ENCODE data around the gene TXNRD1.

The TXNRD1 gene

DNA sequence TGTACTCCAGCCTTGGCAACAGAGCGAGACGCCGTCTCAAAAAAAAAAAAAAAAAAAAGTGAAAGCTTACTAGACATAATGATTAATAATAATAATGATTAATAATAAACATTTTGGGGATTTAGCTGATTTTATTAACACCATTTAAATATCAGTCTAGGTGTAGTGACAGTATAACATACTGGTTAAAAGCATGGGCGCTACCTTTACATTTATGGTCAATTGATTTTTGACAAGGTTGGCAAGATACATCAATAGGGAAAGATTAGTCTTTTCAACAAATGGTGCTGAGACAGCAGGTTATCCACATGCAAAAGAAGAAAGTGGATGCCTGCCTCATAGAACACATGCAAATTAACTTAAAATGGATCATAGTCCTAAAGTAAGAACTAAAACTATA lies 34.3 kb downstream of the TXNRD1 start:
- H3K4me3 ChIP-seq (ENCODE audit: low read length), result no peak overlapping the region
- no peaks in the 10 kb centered on the region for H3K9me2 ChIP-seq (replicated peaks; ENCODE audit: control insufficient read depth, low read length)
- no peaks in the 10 kb centered on the region for H3K36me3 ChIP-seq (ENCODE audit: control insufficient read depth, low read length)
- H4K20me1 ChIP-seq (ENCODE audit: control insufficient read depth, insufficient read depth, low read depth, low read length), result no peaks in the 10 kb centered on the region
- H3K27ac ChIP-seq (ENCODE audit: low read depth, low read length), result no peak overlapping the region
- no peak overlapping the region for H3K4me2 ChIP-seq (ENCODE audit: low read length)
- no peaks in the 10 kb centered on the region for H3K9me3 ChIP-seq (ENCODE audit: control insufficient read depth, insufficient read depth, low read length)
- H3K4me1 ChIP-seq (ENCODE audit: control insufficient read depth, low read length), result peaks cover 11% of the 10 kb centered on the region
- no peaks in the 10 kb centered on the region for H3K79me2 ChIP-seq (ENCODE audit: control insufficient read depth, low read length)
- no peak for TF ChIP-seq EZH2phosphoT487 (IDR thresholded peaks at IDR 0.05; ENCODE audit: borderline replicate concordance, low read length)
- TF ChIP-seq, protein P1, sequence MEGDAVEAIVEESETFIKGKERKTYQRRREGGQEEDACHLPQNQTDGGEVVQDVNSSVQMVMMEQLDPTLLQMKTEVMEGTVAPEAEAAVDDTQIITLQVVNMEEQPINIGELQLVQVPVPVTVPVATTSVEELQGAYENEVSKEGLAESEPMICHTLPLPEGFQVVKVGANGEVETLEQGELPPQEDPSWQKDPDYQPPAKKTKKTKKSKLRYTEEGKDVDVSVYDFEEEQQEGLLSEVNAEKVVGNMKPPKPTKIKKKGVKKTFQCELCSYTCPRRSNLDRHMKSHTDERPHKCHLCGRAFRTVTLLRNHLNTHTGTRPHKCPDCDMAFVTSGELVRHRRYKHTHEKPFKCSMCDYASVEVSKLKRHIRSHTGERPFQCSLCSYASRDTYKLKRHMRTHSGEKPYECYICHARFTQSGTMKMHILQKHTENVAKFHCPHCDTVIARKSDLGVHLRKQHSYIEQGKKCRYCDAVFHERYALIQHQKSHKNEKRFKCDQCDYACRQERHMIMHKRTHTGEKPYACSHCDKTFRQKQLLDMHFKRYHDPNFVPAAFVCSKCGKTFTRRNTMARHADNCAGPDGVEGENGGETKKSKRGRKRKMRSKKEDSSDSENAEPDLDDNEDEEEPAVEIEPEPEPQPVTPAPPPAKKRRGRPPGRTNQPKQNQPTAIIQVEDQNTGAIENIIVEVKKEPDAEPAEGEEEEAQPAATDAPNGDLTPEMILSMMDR (IDR thresholded peaks at IDR 0.05; ENCODE audit: low read depth, low read length, poor library complexity, severe bottlenecking), result no peak
- no peaks in the 10 kb centered on the region for H3K27me3 ChIP-seq (ENCODE audit: control insufficient read depth, low read length)
- H3F3A ChIP-seq (ENCODE audit: control insufficient read depth, insufficient read depth), result 0 out of 2 replicates have a peak, but pooled peaks cover 4% of the 10 kb centered on the region

DNA sequence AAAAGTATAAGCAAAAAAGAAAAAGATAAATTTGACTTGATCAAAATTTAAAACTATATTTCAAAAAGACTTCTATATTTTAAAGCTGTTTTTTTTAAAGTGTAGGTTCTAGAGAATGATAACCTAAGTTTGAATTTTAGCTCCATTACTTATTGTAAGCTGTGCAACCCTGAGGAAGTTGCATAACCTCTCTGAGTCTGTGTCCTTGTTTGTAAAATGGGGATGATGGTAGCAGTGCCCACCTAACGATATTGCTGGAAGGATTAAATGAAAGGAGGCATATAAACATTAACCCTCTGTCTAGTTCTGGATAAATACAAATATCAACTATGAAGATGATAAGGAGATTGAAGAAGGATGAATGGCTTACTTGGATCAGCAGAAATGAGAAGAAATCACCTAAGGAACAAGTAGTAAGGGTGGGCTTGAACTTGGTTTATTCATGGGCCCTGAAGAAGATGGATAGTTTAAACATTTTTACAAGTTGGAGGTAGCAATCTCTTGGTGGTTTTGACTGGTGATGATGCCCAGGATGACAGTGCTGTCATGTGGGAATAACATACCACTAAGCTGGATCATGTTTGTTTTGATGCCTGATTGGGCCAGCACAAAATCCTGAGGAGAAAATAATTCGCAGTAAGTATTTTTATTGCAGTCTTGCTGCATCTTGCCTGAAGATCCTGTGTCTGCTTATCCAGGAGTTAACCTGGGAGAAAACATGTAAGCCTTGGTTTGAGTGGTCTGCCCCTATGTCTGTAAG lies 35.0 kb downstream of the TXNRD1 start:
- Histone ChIP-seq H4K20me1 (ENCODE audit: control insufficient read depth, insufficient read depth, low read depth, low read length) (no peaks in the 10 kb centered on the region), H3K9me2 (replicated peaks; ENCODE audit: control insufficient read depth, low read length) (no peaks in the 10 kb centered on the region), H3K4me3 (ENCODE audit: low read length) (no peak overlapping the region), H3K27me3 (ENCODE audit: control insufficient read depth, low read length) (no peaks in the 10 kb centered on the region), H3K9me3 (ENCODE audit: control insufficient read depth, insufficient read depth, low read length) (no peaks in the 10 kb centered on the region), H3K4me1 (ENCODE audit: control insufficient read depth, low read length) (peaks cover 11% of the 10 kb centered on the region), H3K27ac (ENCODE audit: low read depth, low read length) (no peak overlapping the region), H3F3A (ENCODE audit: control insufficient read depth, insufficient read depth) (0 out of 2 replicates have a peak, but pooled peaks cover 4% of the 10 kb centered on the region), H3K4me2 (ENCODE audit: low read length) (no peak overlapping the region), H3K79me2 (ENCODE audit: control insufficient read depth, low read length) (no peaks in the 10 kb centered on the region), H3K36me3 (ENCODE audit: control insufficient read depth, low read length) (no peaks in the 10 kb centered on the region)
- no peak for TF ChIP-seq EZH2phosphoT487 (IDR thresholded peaks at IDR 0.05; ENCODE audit: borderline replicate concordance, low read length)
- TF ChIP-seq, protein P1 (IDR thresholded peaks at IDR 0.05; ENCODE audit: low read depth, low read length, poor library complexity, severe bottlenecking), result no peak

DNA sequence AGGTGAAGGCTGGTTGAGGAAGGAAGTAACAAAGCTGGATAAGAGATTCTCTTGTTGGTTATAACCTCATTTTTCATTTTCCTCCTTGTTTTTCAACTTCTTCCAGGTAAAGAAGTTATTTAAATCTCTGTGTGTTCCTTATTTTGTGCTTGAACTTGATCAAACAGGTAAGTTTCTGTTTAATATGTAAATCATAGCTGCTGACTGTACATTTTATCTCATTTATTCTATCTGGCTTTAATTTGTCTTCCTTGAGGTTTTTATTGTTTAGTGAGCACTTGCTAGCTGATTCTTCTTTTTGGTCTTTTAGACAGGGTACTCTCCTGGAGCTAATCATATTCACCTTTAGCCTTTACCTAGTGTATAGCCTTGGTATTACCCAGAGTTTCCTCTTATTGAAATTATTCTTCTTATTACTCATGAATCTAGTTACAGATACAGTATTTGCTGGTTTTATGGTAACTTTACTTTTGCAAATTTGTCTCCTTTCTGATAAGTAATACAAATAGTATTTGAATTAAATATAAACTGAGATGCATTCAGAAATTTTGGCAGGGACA lies 42.4 kb downstream of the TXNRD1 start:
- H3K4me3 ChIP-seq (ENCODE audit: low read length), result no peak overlapping the region
- H4K20me1 ChIP-seq (ENCODE audit: control insufficient read depth, insufficient read depth, low read depth, low read length), result no peaks in the 10 kb centered on the region
- 0 out of 2 replicates have a peak, but pooled peaks cover 4% of the 10 kb centered on the region for H3F3A ChIP-seq (ENCODE audit: control insufficient read depth, insufficient read depth)
- no peaks in the 10 kb centered on the region for H3K79me2 ChIP-seq (ENCODE audit: control insufficient read depth, low read length)
- H3K36me3 ChIP-seq (ENCODE audit: control insufficient read depth, low read length), result no peaks in the 10 kb centered on the region
- H3K27ac ChIP-seq (ENCODE audit: low read depth, low read length), result no peak overlapping the region
- no peak overlapping the region for H3K4me2 ChIP-seq (ENCODE audit: low read length)
- no peaks in the 10 kb centered on the region for H3K27me3 ChIP-seq (ENCODE audit: control insufficient read depth, low read length)
- TF ChIP-seq, protein P1 (IDR thresholded peaks at IDR 0.05; ENCODE audit: low read depth, low read length, poor library complexity, severe bottlenecking), result no peak
- no peak for TF ChIP-seq EZH2phosphoT487 (IDR thresholded peaks at IDR 0.05; ENCODE audit: borderline replicate concordance, low read length)
- H3K9me3 ChIP-seq (ENCODE audit: control insufficient read depth, insufficient read depth, low read length), result no peaks in the 10 kb centered on the region
- H3K9me2 ChIP-seq (replicated peaks; ENCODE audit: control insufficient read depth, low read length), result no peaks in the 10 kb centered on the region
- H3K4me1 ChIP-seq (ENCODE audit: control insufficient read depth, low read length), result peaks cover 15% of the 10 kb centered on the region

Measured in DOHH2 (cell line).